Neural progenitor cell (in vitro differentiated cells): ENCODE measurements around the gene TDRD10. TPM values are rescaled to one million over a fixed set of nuclear protein-coding genes. Genes with fewer than 3 reads are reported as not detected.

Experiments
- DNase-seq: peaks from one replicate; pipeline ENCODE4 v3.0.0-alpha.2; 2016; ENCODE audit warnings: low spot score
- H2AFZ ChIP-seq: fragments of 200-600 bp; sonication (generic); replicated peaks from 2 replicates; pipeline ENCODE4 v1.6.1; 2016; ENCODE audit warnings: antibody characterized with exemption
- H3F3A ChIP-seq: fragments of 200-600 bp; sonication (generic); 2 replicates; pipeline ENCODE4 v1.6.1; 2016; ENCODE audit warnings: antibody characterized with exemption, low read depth
- H3K27ac ChIP-seq: fragments of 200-600 bp; sonication (generic); 2 replicates; pipeline ENCODE4 v1.5.1; 2016; ENCODE audit warnings: mild to moderate bottlenecking
- H3K27me3 ChIP-seq: fragments of 200-600 bp; sonication (generic); 2 replicates; pipeline ENCODE4 v1.6.1; 2016; ENCODE audit warnings: mild to moderate bottlenecking, moderate library complexity
- H3K36me3 ChIP-seq: fragments of 200-600 bp; sonication (generic); 2 replicates; pipeline ENCODE4 v1.5.1; 2016
- H3K4me1 ChIP-seq: fragments of 200-600 bp; sonication (generic); 2 replicates; pipeline ENCODE4 v1.6.1; 2016; ENCODE audit warnings: mixed run types
- H3K4me2 ChIP-seq: fragments of 200-600 bp; sonication (generic); 2 replicates; pipeline ENCODE4 v1.6.1; 2016
- H3K4me3 ChIP-seq: fragments of 200-600 bp; sonication (generic); 2 replicates; pipeline ENCODE4 v1.5.1; 2016
- H3K79me2 ChIP-seq: fragments of 200-600 bp; sonication (generic); 2 replicates; pipeline ENCODE4 v1.6.1; 2016; ENCODE audit warnings: low read depth
- H3K9ac ChIP-seq: fragments of 200-600 bp; sonication (generic); 2 replicates; pipeline ENCODE4 v1.6.1; 2016
- H3K9me3 ChIP-seq: fragments of 200-600 bp; sonication (generic); 2 replicates; pipeline ENCODE4 v1.5.1; 2016; ENCODE audit warnings: low read depth
- H4K20me1 ChIP-seq: fragments of 200-600 bp; sonication (generic); 2 replicates; pipeline ENCODE4 v1.6.1; 2016; ENCODE audit warnings: low read depth
- H3K27ac Mint-ChIP-seq: 3 replicates; pipeline ENCODE4 v1.8.0; 2021; ENCODE audit warnings: mixed read lengths
- H3K27me3 Mint-ChIP-seq: 2 replicates; pipeline ENCODE4 v1.8.0; 2022; ENCODE audit warnings: low read depth, mild to moderate bottlenecking, inconsistent platforms, moderate library complexity, mixed read lengths; ENCODE audit not compliant: insufficient read depth
- H3K36me3 Mint-ChIP-seq: 3 replicates; pipeline ENCODE4 v1.8.0; 2021; ENCODE audit warnings: mixed read lengths
- H3K4me1 Mint-ChIP-seq: 3 replicates; pipeline ENCODE4 v1.8.0; 2021; ENCODE audit warnings: mixed read lengths
- H3K4me3 Mint-ChIP-seq: 3 replicates; pipeline ENCODE4 v1.8.0; 2021; ENCODE audit warnings: mild to moderate bottlenecking, moderate library complexity, mixed read lengths
- H3K9me3 Mint-ChIP-seq: 3 replicates; pipeline ENCODE4 v1.8.0; 2020; ENCODE audit warnings: mixed read lengths
- CTCF ChIP-seq: fragments of 200-600 bp; sonication (generic); IDR thresholded peaks from 2 replicates; pipeline ENCODE4 v1.5.1; 2017; ENCODE audit warnings: antibody characterized with exemption, mild to moderate bottlenecking
- EZH2 ChIP-seq: fragments of 200-600 bp; sonication (generic); IDR thresholded peaks from 2 replicates; pipeline ENCODE4 v1.6.1; 2017; ENCODE audit warnings: antibody characterized with exemption, mild to moderate bottlenecking, moderate library complexity
- EZH2phosphoT487 ChIP-seq: fragments of 200-600 bp; sonication (generic); IDR thresholded peaks from 2 replicates; pipeline ENCODE4 v1.6.1; 2017; ENCODE audit warnings: antibody characterized with exemption
- total RNA-seq: library from RNA; depleted of rRNA; stranded (reverse); fragments of >200 nt; gene quantifications from 2 replicates; pipeline ENCODE4 v1.2.3, GENCODE V29; 2015; ENCODE audit warnings: low replicate concordance

The TDRD10 gene
- total RNA-seq, 1 donor from 2014 or later, result not detected

- Histone ChIP-seq H3K4me2 (no peak overlapping the region), H3K9ac (no peak overlapping the region), H3K9me3 (no peaks in the 10 kb centered on the region), H3K4me1 (no peaks in the 10 kb centered on the region), H2AFZ (no peak overlapping the region), H3K27ac (no peak overlapping the region), H3K4me3 (no peak overlapping the region), H3K79me2 (no peaks in the 10 kb centered on the region), H3K36me3 (no peaks in the 10 kb centered on the region), H3K27me3 (no peaks in the 10 kb centered on the region), H3F3A (no peaks in the 10 kb centered on the region), H4K20me1 (no peaks in the 10 kb centered on the region)
- peaks cover 41% of the 10 kb centered on the region for H3K36me3 Mint-ChIP-seq
- no peak overlapping the region for H3K4me3 Mint-ChIP-seq
- no peaks in the 10 kb centered on the region for H3K9me3 Mint-ChIP-seq
- DNase-seq, result no peak
- no peak overlapping the region for H3K27ac Mint-ChIP-seq
- TF ChIP-seq EZH2, result no peak
- no peak for TF ChIP-seq EZH2phosphoT487
- TF ChIP-seq CTCF, result no peak
- H3K27me3 Mint-ChIP-seq, result peaks cover 3% of the 10 kb centered on the region
- no peaks in the 10 kb centered on the region for H3K4me1 Mint-ChIP-seq
Measured at GRCh38 chr1:154584267-154584994, 82.4 kb downstream of the TDRD10 start.

- no peak overlapping the region for H3K4me3 Mint-ChIP-seq
Measured at GRCh38 chr1:154586231-154586630, 84.2 kb downstream of the TDRD10 start.

GRCh38 chr1:154586641-154587040, 84.6 kb downstream of the TDRD10 start:
- Mint-ChIP-seq H3K4me3 (no peak overlapping the region), H3K4me1 (no peaks in the 10 kb centered on the region), H3K36me3 (peaks cover 45% of the 10 kb centered on the region), H3K27ac (no peak overlapping the region), H3K9me3 (no peaks in the 10 kb centered on the region), H3K27me3 (no peaks in the 10 kb centered on the region)
- H2AFZ ChIP-seq, result no peak overlapping the region
- TF ChIP-seq EZH2phosphoT487 (no peak), CTCF (no peak), EZH2 (no peak)
- no peaks in the 10 kb centered on the region for H3K27me3 ChIP-seq
- H3K27ac ChIP-seq, result no peak overlapping the region
- H3K4me1 ChIP-seq, result no peaks in the 10 kb centered on the region
- H4K20me1 ChIP-seq, result no peaks in the 10 kb centered on the region
- DNase-seq, result no peak
- no peak overlapping the region for H3K4me3 ChIP-seq
- H3K9ac ChIP-seq, result no peak overlapping the region
- no peaks in the 10 kb centered on the region for H3F3A ChIP-seq
- H3K79me2 ChIP-seq, result no peaks in the 10 kb centered on the region
- no peaks in the 10 kb centered on the region for H3K9me3 ChIP-seq
- H3K4me2 ChIP-seq, result no peak overlapping the region
- H3K36me3 ChIP-seq, result no peaks in the 10 kb centered on the region

More at GRCh38 chr1:154586231-154586630, 84.2 kb downstream of the TDRD10 start:
- Histone ChIP-seq H3K4me1 (no peaks in the 10 kb centered on the region), H3F3A (no peaks in the 10 kb centered on the region), H4K20me1 (no peaks in the 10 kb centered on the region), H3K27me3 (no peaks in the 10 kb centered on the region), H3K4me2 (no peak overlapping the region), H3K79me2 (no peaks in the 10 kb centered on the region), H3K9me3 (no peaks in the 10 kb centered on the region), H3K27ac (no peak overlapping the region), H3K4me3 (no peak overlapping the region), H3K9ac (no peak overlapping the region), H2AFZ (no peak overlapping the region), H3K36me3 (no peaks in the 10 kb centered on the region)
- Mint-ChIP-seq H3K36me3 (peaks cover 43% of the 10 kb centered on the region), H3K9me3 (no peaks in the 10 kb centered on the region), H3K27me3 (no peaks in the 10 kb centered on the region), H3K27ac (no peak overlapping the region), H3K4me1 (no peaks in the 10 kb centered on the region)
- DNase-seq, result no peak
- TF ChIP-seq EZH2phosphoT487 (no peak), EZH2 (no peak), CTCF (no peak)
